GM19238 (cell line): ENCODE data around the gene NELL1.
"Not testable (repeated sequence)": the region's sequence is repeated elsewhere in the genome, so short reads cannot be mapped to it uniquely, and the experiment has no call there.

ENCODE experiments used
- DNase-seq: peaks from one replicate; pipeline ENCODE4 v3.0.0; 2011; ENCODE audit warnings: low spot score; ENCODE audit not compliant: insufficient read length

Gene NELL1

DNA sequence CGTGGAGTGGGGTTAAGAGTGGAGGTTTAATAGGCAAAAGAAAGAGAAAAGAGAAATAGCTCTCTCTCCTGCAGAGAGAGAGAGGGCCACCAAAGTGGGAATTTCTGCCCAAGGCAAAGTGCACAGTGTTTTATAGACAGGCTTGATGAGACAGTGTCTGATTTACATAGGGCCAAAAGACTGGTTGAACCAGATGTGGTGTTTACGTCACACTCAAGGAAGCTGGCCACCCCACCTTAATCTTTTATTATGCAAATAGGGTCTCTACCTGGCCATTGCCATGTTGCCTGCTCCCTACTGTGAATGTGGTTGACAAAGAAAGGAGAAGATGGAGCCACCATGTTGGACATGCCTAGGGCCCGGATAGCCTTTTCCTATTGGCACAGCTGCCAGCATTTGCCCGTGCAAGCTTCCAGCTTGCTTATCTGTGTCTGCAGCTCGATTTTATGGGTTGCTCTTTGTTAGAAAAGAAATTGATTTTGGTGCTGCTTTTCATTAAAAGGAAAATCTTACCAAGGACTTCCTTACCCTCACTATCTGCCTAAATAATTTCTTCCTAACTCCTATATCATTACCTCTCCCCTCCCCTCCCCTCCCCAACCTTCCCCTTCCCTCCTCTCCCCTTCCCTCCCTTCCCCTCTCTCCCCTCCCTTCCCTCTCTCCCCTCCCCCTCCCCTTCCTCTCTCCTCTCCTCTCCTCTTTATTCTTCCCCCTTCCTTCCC lies 436.0 kb downstream of the NELL1 start:
- no peak for DNase-seq

DNA sequence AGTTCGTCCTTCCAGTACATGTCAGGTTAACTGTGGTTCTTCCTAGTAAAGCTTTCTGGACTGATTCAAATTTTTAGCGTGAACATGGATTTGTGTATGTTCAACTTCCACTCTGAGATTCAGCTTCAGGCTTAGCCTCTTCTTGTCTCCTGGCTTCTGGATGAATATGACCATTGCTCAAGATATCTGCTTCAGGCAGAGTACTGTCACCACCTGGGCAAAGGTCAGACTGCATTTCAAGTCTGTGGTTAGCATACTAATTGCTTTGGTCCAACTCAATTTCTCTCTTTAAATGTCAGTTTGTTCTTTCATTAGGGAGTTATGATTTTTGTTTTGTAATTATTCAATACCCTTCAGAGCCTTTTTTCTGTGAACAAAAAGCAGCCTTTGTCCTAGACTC lies 440.0 kb downstream of the NELL1 start:
- DNase-seq = no peak

DNA sequence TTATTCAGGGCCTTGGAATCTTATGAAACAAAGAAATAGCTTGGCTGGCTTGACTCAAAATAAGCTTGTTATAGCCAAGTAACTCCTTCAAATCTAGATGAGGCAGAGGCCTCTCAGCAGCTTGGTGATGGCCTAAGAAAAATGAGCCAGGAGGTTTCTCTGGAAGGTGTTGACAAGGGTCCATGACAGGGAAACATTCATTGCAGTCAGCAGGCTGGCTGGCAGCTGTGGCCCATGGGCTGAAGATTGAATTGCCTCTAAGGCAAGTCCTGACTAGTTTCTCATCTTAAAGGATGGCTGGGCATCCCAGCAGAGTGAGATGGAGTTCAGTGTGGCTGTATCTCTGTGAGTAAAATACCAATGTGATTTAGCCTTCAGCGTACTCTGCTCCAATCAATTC lies 441.0 kb downstream of the NELL1 start:
- DNase-seq = no peak

- DNase-seq = no peak
These were observed 444.5 kb downstream of the NELL1 start for GRCh38 chr11:21113876-21114275.

DNA sequence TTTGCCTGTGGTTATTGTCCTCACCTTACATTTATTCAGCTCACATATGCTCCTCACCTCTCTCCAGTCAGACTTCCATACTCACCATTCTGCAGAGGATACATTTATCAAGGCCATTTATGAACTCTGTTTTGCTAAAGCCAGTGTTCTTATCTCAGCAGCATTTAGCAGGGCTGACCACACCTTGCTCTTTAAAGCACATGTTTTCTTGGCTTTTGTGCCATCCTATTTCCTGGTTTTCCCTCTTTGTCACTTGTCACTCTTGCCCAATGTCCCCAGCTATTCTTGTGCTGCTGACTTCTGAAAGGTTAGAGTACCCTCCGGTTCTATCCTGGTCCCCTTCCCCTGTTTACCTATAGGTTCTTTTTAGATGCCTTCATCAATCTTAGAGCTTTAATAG lies 446.6 kb downstream of the NELL1 start:
- DNase-seq = no peak

DNA sequence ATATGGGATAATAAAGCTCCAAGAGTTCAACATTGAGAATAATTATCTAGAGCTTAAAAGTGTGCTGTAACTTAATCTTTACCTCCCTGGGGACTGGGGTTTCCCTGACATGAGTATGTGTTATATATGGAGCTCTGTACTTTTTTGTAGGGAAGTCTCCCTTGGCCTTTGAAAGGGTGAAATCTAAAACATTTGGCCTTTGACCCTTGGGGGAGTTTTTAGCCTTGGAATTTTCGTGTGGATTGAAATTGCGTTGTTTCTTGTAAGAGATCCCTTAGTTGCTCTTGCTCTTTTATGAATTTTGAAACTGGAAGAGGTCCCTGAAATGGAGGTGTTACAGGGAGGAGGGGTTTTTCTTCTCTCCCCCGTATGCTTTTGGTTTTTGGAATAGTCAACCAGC lies 450.0 kb downstream of the NELL1 start:
- no peak for DNase-seq

GRCh38 chr11:21121991-21122390 lies 452.6 kb downstream of the NELL1 start:
- no peak for DNase-seq

DNA sequence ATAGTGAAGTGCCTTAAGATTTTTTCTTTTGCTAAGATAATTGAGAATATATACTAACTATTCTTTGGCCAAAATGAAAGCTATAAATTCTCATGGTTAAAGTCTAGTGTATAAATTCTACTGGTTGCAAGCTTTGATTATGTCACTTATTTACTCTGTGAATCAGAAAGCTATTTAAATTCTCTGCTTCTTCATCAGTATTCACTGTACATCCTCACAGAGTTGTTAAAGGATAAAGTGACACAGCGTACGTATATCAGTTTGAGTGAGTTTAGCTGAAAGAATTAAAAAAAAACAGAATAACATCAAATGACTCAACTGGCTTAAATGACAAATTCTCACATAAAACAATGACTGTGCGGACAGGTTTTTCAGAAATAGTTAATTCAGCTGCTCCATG lies 453.1 kb downstream of the NELL1 start:
- DNase-seq = no peak

DNA sequence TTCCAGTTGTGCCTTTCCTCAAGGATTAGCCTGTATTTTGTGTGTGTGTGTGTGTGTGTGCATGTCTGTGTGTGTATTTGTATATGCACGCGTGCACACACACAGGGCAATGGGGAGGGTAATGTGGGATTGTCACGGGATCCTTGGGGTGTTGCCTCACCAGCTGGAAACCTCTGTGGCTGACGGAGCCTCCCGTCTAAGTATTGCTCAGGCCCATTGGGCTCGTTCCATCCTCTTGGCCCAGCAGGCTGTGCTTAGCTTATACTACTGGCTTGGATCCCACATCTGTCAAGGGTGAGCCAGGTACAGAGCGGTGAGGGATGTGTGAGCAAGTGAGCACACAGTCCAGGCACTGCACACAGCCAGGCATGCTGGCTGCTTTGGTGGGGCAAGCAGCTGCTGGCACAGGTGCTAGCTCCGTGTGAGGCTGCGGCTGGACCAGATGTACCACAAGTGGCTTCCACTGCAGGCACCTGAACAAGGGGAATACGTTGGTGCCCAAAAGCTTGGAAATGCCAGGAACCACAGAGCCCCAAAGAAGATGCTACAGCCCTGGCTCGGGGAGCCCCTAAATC lies 462.8 kb downstream of the NELL1 start:
- no peak for DNase-seq

DNA sequence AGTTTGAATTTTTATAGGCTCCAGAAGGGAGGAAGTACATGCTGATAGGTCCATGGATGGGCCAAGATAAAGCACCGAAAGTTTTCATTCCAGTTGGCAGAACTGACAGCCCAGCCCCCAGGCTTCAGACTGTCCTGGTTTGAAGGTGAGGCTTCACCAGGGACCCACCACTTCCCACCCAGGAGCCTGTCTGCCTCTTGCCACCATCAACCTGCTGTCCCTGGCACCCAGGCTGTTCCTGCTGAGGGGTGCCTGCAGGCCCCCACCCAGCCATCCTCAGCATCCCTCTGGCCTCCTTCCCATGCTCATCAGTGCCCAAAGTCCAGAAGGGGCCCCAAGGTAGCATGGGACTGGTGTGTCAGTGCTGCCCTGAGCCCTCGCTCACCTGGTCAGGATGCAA lies 463.9 kb downstream of the NELL1 start:
- no peak for DNase-seq

- DNase-seq = no peak
These were observed 464.3 kb downstream of the NELL1 start for GRCh38 chr11:21133722-21134121.

DNA sequence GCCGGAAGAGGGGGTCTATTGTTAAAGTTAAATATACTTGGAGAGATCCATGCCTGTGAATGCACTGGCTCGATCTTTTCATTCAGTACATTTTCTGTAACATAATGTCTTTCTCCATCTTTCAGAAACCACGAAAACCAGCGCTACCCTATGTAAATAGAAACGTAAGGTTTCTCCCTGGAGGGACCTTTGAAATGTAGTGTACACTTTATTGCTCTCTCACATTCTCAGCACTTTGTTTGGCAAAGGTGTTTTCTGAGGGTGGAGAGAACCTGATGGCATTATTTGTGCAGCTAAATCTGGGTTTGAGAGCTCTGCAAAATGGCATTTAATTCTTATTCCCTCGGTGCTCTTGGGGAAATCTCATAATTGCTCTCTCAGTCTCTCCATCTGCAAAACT lies 468.4 kb downstream of the NELL1 start:
- no peak for DNase-seq

GRCh38 chr11:21141557-21141956 lies 472.2 kb downstream of the NELL1 start:
- not testable (repeated sequence) for DNase-seq

- no peak for DNase-seq
These were observed 472.6 kb downstream of the NELL1 start for GRCh38 chr11:21142007-21142406.

- DNase-seq = no peak
These were observed 475.1 kb downstream of the NELL1 start for GRCh38 chr11:21144531-21144930.

DNA sequence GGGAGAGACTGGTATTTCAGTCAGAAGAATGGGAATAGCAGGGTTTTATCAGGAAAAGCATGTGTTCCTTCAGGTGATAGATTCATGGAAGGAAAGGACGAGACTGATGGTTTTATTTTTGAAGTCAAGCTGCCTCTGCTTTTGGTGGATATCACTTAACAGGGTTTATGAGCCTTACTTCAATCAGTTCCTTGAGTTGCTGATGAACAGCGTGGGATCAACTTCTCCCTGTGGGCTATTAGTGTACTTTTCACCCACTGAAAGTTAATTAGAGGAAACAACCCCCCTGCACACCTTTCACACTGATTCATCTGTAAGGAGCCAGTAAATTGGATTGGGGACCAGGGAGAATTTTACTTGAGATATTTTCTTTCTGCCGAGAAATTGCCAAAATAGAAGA lies 479.0 kb downstream of the NELL1 start:
- DNase-seq = no peak

GRCh38 chr11:21160140-21160539 lies 490.8 kb downstream of the NELL1 start:
- no peak for DNase-seq

DNA sequence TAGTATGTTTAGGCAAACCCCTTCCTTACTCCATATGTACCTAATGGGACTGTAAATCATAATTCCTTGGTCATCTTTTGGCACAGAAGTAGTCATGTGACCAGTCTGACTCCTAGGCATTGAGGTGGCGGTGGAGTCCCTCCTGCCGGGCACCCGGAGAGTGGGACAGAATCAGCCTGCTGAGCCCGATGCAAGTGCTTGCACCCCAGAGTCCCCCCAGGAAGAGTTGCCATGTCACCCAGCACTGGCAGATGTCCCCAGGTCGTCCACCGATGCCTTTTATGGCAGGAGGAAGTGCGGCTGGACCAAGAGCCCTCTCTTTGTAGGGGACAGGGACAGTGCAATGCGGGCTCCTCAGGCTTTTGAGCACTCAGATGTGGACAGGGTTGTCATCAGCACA lies 500.3 kb downstream of the NELL1 start:
- DNase-seq = no peak

- DNase-seq = no peak
These were observed 504.1 kb downstream of the NELL1 start for GRCh38 chr11:21173476-21173875.

GRCh38 chr11:21174781-21175180 lies 505.4 kb downstream of the NELL1 start:
- no peak for DNase-seq

DNA sequence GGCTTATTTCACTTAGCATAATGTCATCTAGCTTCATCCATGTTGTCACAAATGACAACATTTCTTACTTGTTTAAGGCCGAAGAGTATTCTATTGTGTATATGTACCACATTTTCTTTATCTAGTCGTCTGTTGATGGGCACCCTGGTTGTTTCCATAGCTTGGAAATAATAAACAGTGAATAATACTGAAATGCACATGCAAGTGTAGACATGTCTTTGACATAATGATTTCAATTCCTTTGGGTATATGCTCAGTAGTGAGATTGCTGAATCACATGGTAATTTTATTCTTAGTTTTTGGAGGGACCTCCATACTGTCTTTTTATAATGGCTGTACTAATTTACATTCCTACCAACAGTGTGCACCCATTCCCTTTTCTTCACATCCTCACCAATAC lies 508.0 kb downstream of the NELL1 start:
- DNase-seq = no peak

GRCh38 chr11:21179770-21180169 lies 510.4 kb downstream of the NELL1 start:
- no peak for DNase-seq

DNA sequence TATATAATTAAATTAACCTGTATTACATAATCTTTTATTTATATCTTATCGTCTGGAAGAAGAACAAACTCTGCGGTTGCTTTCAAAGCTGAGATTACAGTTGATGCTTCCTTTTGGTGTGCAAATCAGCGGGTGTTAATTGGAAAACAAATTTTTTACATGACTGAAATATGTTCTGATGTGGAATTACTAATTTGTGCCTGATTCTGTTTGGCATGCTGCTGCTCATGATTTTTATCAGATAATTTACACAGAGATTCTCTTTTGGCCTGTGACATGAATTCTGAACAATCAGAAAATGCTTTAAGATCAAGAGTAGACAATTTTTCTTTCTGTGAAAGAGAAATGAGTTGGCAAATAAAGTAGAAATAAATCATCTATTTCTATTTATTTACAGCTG lies 510.8 kb downstream of the NELL1 start:
- no peak for DNase-seq
